GM12878 (cell line): ENCODE results near the gene IL22RA2. TPM values are rescaled to one million over a fixed set of nuclear protein-coding genes. Genes with fewer than 3 reads are reported as not detected.

Experiments used
- ATF7 ChIP-seq: fragments of 450-650 bp; IDR thresholded peaks from 2 replicates; pipeline ENCODE4 v1.6.1; 2016; ENCODE audit warnings: low read depth, mild to moderate bottlenecking
- ETV6 ChIP-seq, 2 experiments: fragments of 450-650 bp in 1 of 2; IDR thresholded peaks in 1 of 2; conservative IDR thresholded peaks in 1 of 2; 2 replicates each; pipeline ENCODE4 v1.6.1; 2014; ENCODE audit warnings: antibody characterized with exemption in 1 of 2, borderline replicate concordance in 1 of 2, low read depth in 1 of 2, mild to moderate bottlenecking in 1 of 2, moderate library complexity in 1 of 2
- IKZF2 ChIP-seq, 2 experiments: fragments of 450-650 bp; IDR thresholded peaks; 2 replicates each; pipeline ENCODE4 v1.6.1; 2017; ENCODE audit warnings: mild to moderate bottlenecking in 2 of 2, moderate library complexity in 2 of 2
- NR2F1 ChIP-seq: fragments of 450-650 bp; conservative IDR thresholded peaks from 2 replicates; pipeline ENCODE4 v1.6.1; 2017; ENCODE audit warnings: mild to moderate bottlenecking
- PAX5 ChIP-seq: IDR thresholded peaks from 2 replicates; pipeline ENCODE4 v1.6.1; 2011; ENCODE audit warnings: low read depth, low read length, borderline replicate concordance
- POU2F2 ChIP-seq: IDR thresholded peaks from 3 replicates; pipeline ENCODE4 v1.6.1; 2011; ENCODE audit warnings: low read depth, mild to moderate bottlenecking, low read length, borderline replicate concordance
- SPI1 ChIP-seq: IDR thresholded peaks from 2 replicates; pipeline ENCODE4 v1.6.1; 2011; ENCODE audit warnings: low read depth, mild to moderate bottlenecking, low read length, moderate library complexity, borderline replicate concordance; ENCODE audit not compliant: insufficient read depth
- SREBF2 ChIP-seq: IDR thresholded peaks from 2 replicates; pipeline ENCODE4 v1.6.1; 2012; ENCODE audit warnings: mild to moderate bottlenecking, low read length
- TCF7 ChIP-seq: IDR thresholded peaks from 2 replicates; pipeline ENCODE4 v1.6.1; 2014; ENCODE audit warnings: antibody characterized with exemption, borderline replicate concordance
- ZBED1 ChIP-seq: IDR thresholded peaks from 2 replicates; pipeline ENCODE4 v1.6.1; 2016; ENCODE audit warnings: borderline replicate concordance
- polyA plus RNA-seq, 11 experiments: library from polyadenylated mRNA; depleted of rRNA in 4 of 11; unstranded in 6 of 11; stranded (reverse) in 5 of 11; fragments of >200 nt; fragmentation: Nextera tagmentation in 4 of 11; fragmentation: Illumina TruSeq in 1 of 11; extraction: Ambion mirVana in 4 of 11; extraction: Trizol in 1 of 11; gene quantifications; 1 replicate in 1 of 11; 2 replicates in 10 of 11; pipeline versions ENCODE4 v1.2.1 to v1.2.3, GENCODE V29; 2011 to 2016; ENCODE audit warnings: inconsistent platforms in 2 of 11, missing spikeins in 2 of 11, low read depth in 1 of 11
- total RNA-seq, 4 experiments: library from RNA; depleted of rRNA in 3 of 4; stranded (reverse); fragments of >200 nt in 3 of 4; fragmentation: Illumina TruSeq in 1 of 4; extraction: Trizol in 1 of 4; gene quantifications; 2 replicates each; pipeline versions ENCODE4 v1.2.1 to v1.2.3, GENCODE V29; 2013 to 2021
- TF ChIP-seq, protein P1 (sequence below): fragments of 450-650 bp; IDR thresholded peaks from 2 replicates; pipeline ENCODE4 v1.6.1; 2016; ENCODE audit warnings: mild to moderate bottlenecking, moderate library complexity, borderline replicate concordance
- TF ChIP-seq, protein P2 (sequence below): IDR thresholded peaks from 2 replicates; pipeline ENCODE4 v1.6.1; 2012; ENCODE audit warnings: improper control_type of control experiment, low read depth, low read length; ENCODE audit not compliant: insufficient replicate concordance
- TF ChIP-seq, protein P3 (sequence below): fragments of 450-650 bp; IDR thresholded peaks from 2 replicates; pipeline ENCODE4 v1.6.1; 2018; ENCODE audit warnings: mild to moderate bottlenecking, low read depth, moderate library complexity; ENCODE audit not compliant: partially characterized antibody

The IL22RA2 gene
- total and polyA plus RNA-seq, 10 of the 15 experiments (the other 5 are each of a cell fraction or from before 2014, with no cell fraction given), result 0.05 to 0.22 (median 0.09) TPM; not detected in 3

DNA sequence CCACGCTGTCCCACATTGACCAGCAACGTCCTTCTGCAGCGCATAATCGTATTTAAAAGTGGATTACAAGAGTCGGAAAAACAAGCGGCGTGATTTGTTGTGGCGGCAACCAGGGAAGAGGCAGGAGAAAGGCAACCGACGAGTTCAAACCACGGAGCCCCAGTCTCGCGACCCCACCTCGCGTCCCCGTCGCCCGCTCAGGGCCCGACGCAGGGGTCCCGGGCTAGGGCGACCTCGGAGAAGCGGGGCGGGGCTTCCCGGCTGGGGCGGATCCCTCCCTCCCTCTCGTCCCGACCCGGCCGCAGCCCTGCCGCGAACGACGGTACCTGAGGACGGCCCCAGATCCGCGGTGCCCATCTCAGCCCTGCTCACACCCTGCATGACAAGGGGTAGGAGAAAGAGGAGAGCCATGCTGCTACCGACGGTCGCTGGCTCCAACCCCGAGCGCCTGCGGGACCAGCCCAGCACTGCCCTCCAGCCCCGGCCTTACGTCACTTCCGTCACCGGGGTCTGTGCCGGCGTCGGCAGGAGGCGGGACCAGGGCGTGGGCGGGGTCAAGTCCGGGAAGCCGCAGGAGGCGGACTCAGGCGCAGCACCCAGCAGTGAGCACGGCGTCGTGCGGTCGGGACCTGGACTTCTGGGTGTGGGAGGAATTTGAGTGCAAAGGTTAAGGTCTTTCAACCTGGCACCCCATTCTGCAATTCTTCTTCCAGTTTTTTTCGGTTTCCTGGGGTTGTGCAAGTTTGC lies 45.6 kb upstream of the IL22RA2 start, which contains the start of gene IFNGR1 (continued):
- TF ChIP-seq, protein P1, sequence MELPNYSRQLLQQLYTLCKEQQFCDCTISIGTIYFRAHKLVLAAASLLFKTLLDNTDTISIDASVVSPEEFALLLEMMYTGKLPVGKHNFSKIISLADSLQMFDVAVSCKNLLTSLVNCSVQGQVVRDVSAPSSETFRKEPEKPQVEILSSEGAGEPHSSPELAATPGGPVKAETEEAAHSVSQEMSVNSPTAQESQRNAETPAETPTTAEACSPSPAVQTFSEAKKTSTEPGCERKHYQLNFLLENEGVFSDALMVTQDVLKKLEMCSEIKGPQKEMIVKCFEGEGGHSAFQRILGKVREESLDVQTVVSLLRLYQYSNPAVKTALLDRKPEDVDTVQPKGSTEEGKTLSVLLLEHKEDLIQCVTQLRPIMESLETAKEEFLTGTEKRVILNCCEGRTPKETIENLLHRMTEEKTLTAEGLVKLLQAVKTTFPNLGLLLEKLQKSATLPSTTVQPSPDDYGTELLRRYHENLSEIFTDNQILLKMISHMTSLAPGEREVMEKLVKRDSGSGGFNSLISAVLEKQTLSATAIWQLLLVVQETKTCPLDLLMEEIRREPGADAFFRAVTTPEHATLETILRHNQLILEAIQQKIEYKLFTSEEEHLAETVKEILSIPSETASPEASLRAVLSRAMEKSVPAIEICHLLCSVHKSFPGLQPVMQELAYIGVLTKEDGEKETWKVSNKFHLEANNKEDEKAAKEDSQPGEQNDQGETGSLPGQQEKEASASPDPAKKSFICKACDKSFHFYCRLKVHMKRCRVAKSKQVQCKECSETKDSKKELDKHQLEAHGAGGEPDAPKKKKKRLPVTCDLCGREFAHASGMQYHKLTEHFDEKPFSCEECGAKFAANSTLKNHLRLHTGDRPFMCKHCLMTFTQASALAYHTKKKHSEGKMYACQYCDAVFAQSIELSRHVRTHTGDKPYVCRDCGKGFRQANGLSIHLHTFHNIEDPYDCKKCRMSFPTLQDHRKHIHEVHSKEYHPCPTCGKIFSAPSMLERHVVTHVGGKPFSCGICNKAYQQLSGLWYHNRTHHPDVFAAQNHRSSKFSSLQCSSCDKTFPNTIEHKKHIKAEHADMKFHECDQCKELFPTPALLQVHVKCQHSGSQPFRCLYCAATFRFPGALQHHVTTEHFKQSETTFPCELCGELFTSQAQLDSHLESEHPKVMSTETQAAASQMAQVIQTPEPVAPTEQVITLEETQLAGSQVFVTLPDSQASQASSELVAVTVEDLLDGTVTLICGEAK, result peak; percentile 77; the same call in 1 of the 2 replicates
- no peak for TF ChIP-seq SREBF2
- TF ChIP-seq ZBED1, result no peak
- TF ChIP-seq NR2F1, result peak; percentile 92
- no peak for TF ChIP-seq SPI1
- peak in 1 of 2 experiments; percentile 11; a peak in 1 of 4 replicates for TF ChIP-seq ETV6 (conservative IDR thresholded peaks at IDR 0.05 in 1 of 2, IDR thresholded peaks at IDR 0.05 in 1 of 2; ENCODE audit: borderline replicate concordance in 1 of 2, low read depth in 1 of 2)
- TF ChIP-seq, protein P2, sequence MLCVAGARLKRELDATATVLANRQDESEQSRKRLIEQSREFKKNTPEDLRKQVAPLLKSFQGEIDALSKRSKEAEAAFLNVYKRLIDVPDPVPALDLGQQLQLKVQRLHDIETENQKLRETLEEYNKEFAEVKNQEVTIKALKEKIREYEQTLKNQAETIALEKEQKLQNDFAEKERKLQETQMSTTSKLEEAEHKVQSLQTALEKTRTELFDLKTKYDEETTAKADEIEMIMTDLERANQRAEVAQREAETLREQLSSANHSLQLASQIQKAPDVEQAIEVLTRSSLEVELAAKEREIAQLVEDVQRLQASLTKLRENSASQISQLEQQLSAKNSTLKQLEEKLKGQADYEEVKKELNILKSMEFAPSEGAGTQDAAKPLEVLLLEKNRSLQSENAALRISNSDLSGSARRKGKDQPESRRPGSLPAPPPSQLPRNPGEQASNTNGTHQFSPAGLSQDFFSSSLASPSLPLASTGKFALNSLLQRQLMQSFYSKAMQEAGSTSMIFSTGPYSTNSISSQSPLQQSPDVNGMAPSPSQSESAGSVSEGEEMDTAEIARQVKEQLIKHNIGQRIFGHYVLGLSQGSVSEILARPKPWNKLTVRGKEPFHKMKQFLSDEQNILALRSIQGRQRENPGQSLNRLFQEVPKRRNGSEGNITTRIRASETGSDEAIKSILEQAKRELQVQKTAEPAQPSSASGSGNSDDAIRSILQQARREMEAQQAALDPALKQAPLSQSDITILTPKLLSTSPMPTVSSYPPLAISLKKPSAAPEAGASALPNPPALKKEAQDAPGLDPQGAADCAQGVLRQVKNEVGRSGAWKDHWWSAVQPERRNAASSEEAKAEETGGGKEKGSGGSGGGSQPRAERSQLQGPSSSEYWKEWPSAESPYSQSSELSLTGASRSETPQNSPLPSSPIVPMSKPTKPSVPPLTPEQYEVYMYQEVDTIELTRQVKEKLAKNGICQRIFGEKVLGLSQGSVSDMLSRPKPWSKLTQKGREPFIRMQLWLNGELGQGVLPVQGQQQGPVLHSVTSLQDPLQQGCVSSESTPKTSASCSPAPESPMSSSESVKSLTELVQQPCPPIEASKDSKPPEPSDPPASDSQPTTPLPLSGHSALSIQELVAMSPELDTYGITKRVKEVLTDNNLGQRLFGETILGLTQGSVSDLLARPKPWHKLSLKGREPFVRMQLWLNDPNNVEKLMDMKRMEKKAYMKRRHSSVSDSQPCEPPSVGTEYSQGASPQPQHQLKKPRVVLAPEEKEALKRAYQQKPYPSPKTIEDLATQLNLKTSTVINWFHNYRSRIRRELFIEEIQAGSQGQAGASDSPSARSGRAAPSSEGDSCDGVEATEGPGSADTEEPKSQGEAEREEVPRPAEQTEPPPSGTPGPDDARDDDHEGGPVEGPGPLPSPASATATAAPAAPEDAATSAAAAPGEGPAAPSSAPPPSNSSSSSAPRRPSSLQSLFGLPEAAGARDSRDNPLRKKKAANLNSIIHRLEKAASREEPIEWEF, result no peak
- TF ChIP-seq, protein P3, sequence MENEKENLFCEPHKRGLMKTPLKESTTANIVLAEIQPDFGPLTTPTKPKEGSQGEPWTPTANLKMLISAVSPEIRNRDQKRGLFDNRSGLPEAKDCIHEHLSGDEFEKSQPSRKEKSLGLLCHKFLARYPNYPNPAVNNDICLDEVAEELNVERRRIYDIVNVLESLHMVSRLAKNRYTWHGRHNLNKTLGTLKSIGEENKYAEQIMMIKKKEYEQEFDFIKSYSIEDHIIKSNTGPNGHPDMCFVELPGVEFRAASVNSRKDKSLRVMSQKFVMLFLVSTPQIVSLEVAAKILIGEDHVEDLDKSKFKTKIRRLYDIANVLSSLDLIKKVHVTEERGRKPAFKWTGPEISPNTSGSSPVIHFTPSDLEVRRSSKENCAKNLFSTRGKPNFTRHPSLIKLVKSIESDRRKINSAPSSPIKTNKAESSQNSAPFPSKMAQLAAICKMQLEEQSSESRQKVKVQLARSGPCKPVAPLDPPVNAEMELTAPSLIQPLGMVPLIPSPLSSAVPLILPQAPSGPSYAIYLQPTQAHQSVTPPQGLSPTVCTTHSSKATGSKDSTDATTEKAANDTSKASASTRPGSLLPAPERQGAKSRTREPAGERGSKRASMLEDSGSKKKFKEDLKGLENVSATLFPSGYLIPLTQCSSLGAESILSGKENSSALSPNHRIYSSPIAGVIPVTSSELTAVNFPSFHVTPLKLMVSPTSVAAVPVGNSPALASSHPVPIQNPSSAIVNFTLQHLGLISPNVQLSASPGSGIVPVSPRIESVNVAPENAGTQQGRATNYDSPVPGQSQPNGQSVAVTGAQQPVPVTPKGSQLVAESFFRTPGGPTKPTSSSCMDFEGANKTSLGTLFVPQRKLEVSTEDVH, result no peak
- no peak for TF ChIP-seq PAX5
- TF ChIP-seq POU2F2, result peak; percentile 87
- TF ChIP-seq TCF7, result no peak
- TF ChIP-seq IKZF2 (IDR thresholded peaks at IDR 0.05), result no peak; a peak in 2 of 4 replicates
- TF ChIP-seq ATF7, result peak; percentile 77
